ENCODE measurements around the gene CYB5B. TPM values are rescaled to one million over a fixed set of nuclear protein-coding genes. Genes with fewer than 3 reads are reported as not detected.

Gene CYB5B
- total and polyA plus RNA-seq, 2 donors (not counting 3 experiments of a cell fraction or from before 2014, with no cell fraction given), result 175 to 176 TPM

DNA sequence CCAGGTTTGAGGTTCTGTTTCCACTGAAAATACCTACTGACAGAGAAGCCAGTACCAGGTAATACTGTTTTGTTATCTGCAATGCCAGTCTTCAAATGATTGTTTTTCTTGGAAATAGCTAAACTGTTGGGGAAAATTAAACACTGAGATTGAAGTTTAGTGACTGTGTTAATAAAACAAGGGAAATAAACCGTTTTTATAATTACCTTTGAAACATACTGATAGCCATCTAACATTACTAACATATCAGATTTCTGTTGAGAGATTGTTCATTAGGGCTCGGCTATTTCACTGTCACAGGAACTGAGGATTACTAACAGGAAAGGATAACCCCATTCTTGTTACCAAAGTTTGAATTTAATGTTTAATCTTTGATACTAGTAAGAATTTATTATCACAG, 42.1 kb downstream of the CYB5B start:
- intact Hi-C loops (cut with micrococcal nuclease), result loop anchor here (5.0 kb wide), 1 partner anchor 69 kb away; no protein-coding TSS in a partner anchor
- Histone ChIP-seq H2AFZ (ENCODE audit: low read depth, low read length) (no peak overlapping the region), H3K4me2 (ENCODE audit: insufficient read depth, low read length) (peak overlapping the region; percentile 64)

More for the DNA sequence above, 42.1 kb downstream of the CYB5B start:
- POLR2A ChIA-PET, result no interaction called here
- Histone ChIP-seq H3K27ac (ENCODE audit: insufficient read depth, low read depth, low read length) (no peak overlapping the region), H3K9me1 (replicated peaks; ENCODE audit: control insufficient read depth, extremely low read depth, insufficient read depth, low read length) (no peaks in the 10 kb centered on the region), H3K9me3 (replicated peaks; ENCODE audit: control insufficient read depth, insufficient read depth, low read length) (no peaks in the 10 kb centered on the region), H3K79me2 (ENCODE audit: control insufficient read depth, insufficient read depth, low read length) (no peaks in the 10 kb centered on the region), H3K4me3 (replicated peaks in 1 of 3; ENCODE audit: insufficient read depth in 1 of 3, low read depth in 1 of 3, low read length in 3 of 3) (no peak overlapping the region), H3K9ac (replicated peaks; ENCODE audit: extremely low read depth, insufficient read depth, low read length) (no peak overlapping the region), H3K4me1 (ENCODE audit: control insufficient read depth, extremely low read depth, insufficient read depth, low read length) (peaks cover 34% of the 10 kb centered on the region), H4K20me1 (replicated peaks; ENCODE audit: control insufficient read depth, extremely low read depth, insufficient read depth, low read length) (no peaks in the 10 kb centered on the region), H3K36me3 (ENCODE audit: control insufficient read depth in 2 of 2, extremely low read depth in 1 of 2, insufficient read depth in 2 of 2, low read length in 2 of 2) (peaks cover 6 to 7% of the 10 kb centered on the region in 2 experiments), H3K27me3 (ENCODE audit: control insufficient read depth in 2 of 2, insufficient read depth in 2 of 2, low read length in 2 of 2) (no peaks in the 10 kb centered on the region)
- no TSS peak for BruUV-seq (replicated peaks)
- CTCF ChIA-PET, result interaction anchor here (2.6 to 4.3 kb wide), 2 partner anchors 11 to 69 kb away, joined by 10 to 57 read pairs; no protein-coding TSS in a partner anchor
- dilution Hi-C loops (cut with MboI; ENCODE audit: extremely low pct_ligation_motif_present, low sequenced_read_pairs), result no loop called here
- no peak for FAIRE-seq
- peak; percentile 92 for TF ChIP-seq GATA2 (IDR thresholded peaks at IDR 0.05; ENCODE audit: insufficient read depth, insufficient read length, low read depth, low read length)
- no peak for TF ChIP-seq EZH2 (IDR thresholded peaks at IDR 0.05; ENCODE audit: borderline replicate concordance, low read depth, low read length, severe bottlenecking)
- no peak for TF ChIP-seq MAX (IDR thresholded peaks at IDR 0.05; ENCODE audit: insufficient read depth, insufficient read length)
- peak; percentile 15 for TF ChIP-seq FOS (IDR thresholded peaks at IDR 0.05; ENCODE audit: borderline replicate concordance, insufficient read depth, low read length)
- TF ChIP-seq POLR2AphosphoS5 (IDR thresholded peaks at IDR 0.05; ENCODE audit: insufficient read depth, low read depth, low read length), result no peak
- TF ChIP-seq MYC (IDR thresholded peaks at IDR 0.05; ENCODE audit: low read depth, low read length), result no peak
- TF ChIP-seq CTCF (IDR thresholded peaks at IDR 0.05; ENCODE audit: extremely low read depth in 1 of 2, insufficient read depth in 1 of 2, low read depth in 1 of 2, low read length in 2 of 2), result no peak
- no peak for TF ChIP-seq POLR2A (IDR thresholded peaks at IDR 0.05; ENCODE audit: low read depth, low read length)
- no peak for TF ChIP-seq JUN (IDR thresholded peaks at IDR 0.05; ENCODE audit: borderline replicate concordance, insufficient read depth, insufficient read length, low read depth)
- DNase-seq (ENCODE audit: low read depth, low spot score), result peak; percentile 26

Data from endothelial cell of umbilical vein (primary cell).